H1 (cell line): ENCODE data around the gene NCOA1. TPM values are rescaled to one million over a fixed set of nuclear protein-coding genes. Genes with fewer than 3 reads are reported as not detected.

Experiments
- CTCF ChIA-PET: fragments of 300-600 bp; sonication (Branson Sonifier 250); formaldehyde crosslinking; loops from one replicate; lab custom pipeline; 2021; ENCODE audit not compliant: partially characterized antibody; lab: Charles Lee
- POLR2A ChIA-PET: fragments of 300-600 bp; sonication (Branson Sonifier 250); formaldehyde crosslinking; loops from one replicate; lab custom pipeline; 2021; ENCODE audit warnings: inconsistent platforms; ENCODE audit not compliant: partially characterized antibody; lab: Charles Lee
- DNase-seq, 2 experiments: peaks; one replicate each; pipeline versions ENCODE4 v3.0.0 to v3.0.0-alpha.2; 2010 to 2022; ENCODE audit warnings: low spot score in 2 of 2, low read depth in 1 of 2, mixed read lengths in 1 of 2
- FAIRE-seq: peaks from 2 replicates; lab custom pipeline; 2011; peaks lifted over from hg19 to GRCh38; lab: Jason Lieb, UNC
- H2AFZ ChIP-seq: 2 replicates; pipeline ENCODE4 v1.8.1; 2012; ENCODE audit warnings: low read length, inconsistent platforms
- H2AK5ac ChIP-seq: 2 replicates; pipeline ENCODE4 v1.6.1; 2013; ENCODE audit warnings: low read depth, low read length
- H2BK120ac ChIP-seq: replicated peaks from 2 replicates; pipeline ENCODE3; 2013; ENCODE audit warnings: low read depth, low read length, inconsistent platforms
- H2BK12ac ChIP-seq: 2 replicates; pipeline ENCODE4 v1.6.1; 2013; ENCODE audit warnings: low read depth, low read length
- H2BK15ac ChIP-seq: 2 replicates; pipeline ENCODE4 v1.6.1; 2013; ENCODE audit warnings: low read length
- H2BK20ac ChIP-seq: 2 replicates; pipeline ENCODE4 v1.6.1; 2013; ENCODE audit warnings: low read length
- H2BK5ac ChIP-seq: 2 replicates; pipeline ENCODE4 v1.6.1; 2013; ENCODE audit warnings: low read depth, low read length
- H3K14ac ChIP-seq: 2 replicates; pipeline ENCODE4 v1.6.1; 2013; ENCODE audit warnings: inconsistent platforms; ENCODE audit not compliant: insufficient read length
- H3K18ac ChIP-seq: 2 replicates; pipeline ENCODE4 v1.6.1; 2013; ENCODE audit warnings: low read length; ENCODE audit errors: extremely low read depth
- H3K23ac ChIP-seq: 2 replicates; pipeline ENCODE4 v1.6.1; 2013; ENCODE audit warnings: inconsistent platforms; ENCODE audit not compliant: insufficient read length
- H3K23me2 ChIP-seq: 2 replicates; pipeline ENCODE4 v1.6.1; 2013; ENCODE audit warnings: low read depth, low read length
- H3K27ac ChIP-seq: 2 replicates; pipeline ENCODE4 v1.6.1; 2011; ENCODE audit warnings: low read depth, low read length, inconsistent platforms
- H3K27me3 ChIP-seq, 4 experiments: replicated peaks in 1 of 4; 1 replicate in 1 of 4; 2 replicates in 3 of 4; pipeline versions ENCODE4 v1.6.1 to v1.8.1; 2011 to 2013; ENCODE audit warnings: low read length in 3 of 4, mild to moderate bottlenecking in 3 of 4, inconsistent platforms in 2 of 4, mixed read lengths in 2 of 4, moderate library complexity in 1 of 4; ENCODE audit not compliant: control insufficient read depth in 3 of 4, insufficient read depth in 3 of 4; ENCODE audit errors: extremely low read depth in 1 of 4
- H3K36me3 ChIP-seq, 4 experiments: 2 replicates each; pipeline versions ENCODE4 v1.6.1 to v1.8.1; 2011 to 2013; ENCODE audit warnings: mild to moderate bottlenecking in 4 of 4, low read length in 3 of 4, moderate library complexity in 2 of 4, control low read depth in 1 of 4, inconsistent platforms in 1 of 4; ENCODE audit not compliant: insufficient read depth in 4 of 4, control insufficient read depth in 2 of 4
- H3K4ac ChIP-seq: replicated peaks from 2 replicates; pipeline ENCODE3; 2013; ENCODE audit warnings: low read length, low read depth, mixed read lengths, inconsistent platforms; ENCODE audit not compliant: insufficient read length
- H3K4me1 ChIP-seq, 4 experiments: replicated peaks in 1 of 4; 1 replicate in 1 of 4; 2 replicates in 3 of 4; pipeline versions ENCODE4 v1.6.1 to v1.8.1; 2011 to 2013; ENCODE audit warnings: low read length in 3 of 4, inconsistent platforms in 2 of 4, mixed read lengths in 1 of 4; ENCODE audit not compliant: insufficient read depth in 4 of 4, control insufficient read depth in 3 of 4
- H3K4me2 ChIP-seq, 2 experiments: 2 replicates each; pipeline versions ENCODE4 v1.6.1 to v1.8.1; 2011 to 2013; ENCODE audit warnings: low read depth in 2 of 2, low read length in 2 of 2, control low read depth in 1 of 2, inconsistent platforms in 1 of 2, mild to moderate bottlenecking in 1 of 2; ENCODE audit not compliant: insufficient read depth in 1 of 2
- H3K4me3 ChIP-seq, 4 experiments: fragments of 200-600, 300-600 bp in 1 of 4; sonication (generic), shearing (Covaris generic), sonication (Bioruptor Twin) in 1 of 4; 2 replicates each; pipeline versions ENCODE4 v1.5.1 to v1.8.1; 2011 to 2016; ENCODE audit warnings: low read length in 4 of 4, low read depth in 3 of 4, control low read depth in 2 of 4, inconsistent platforms in 2 of 4, mild to moderate bottlenecking in 2 of 4, mixed read lengths in 1 of 4, moderate library complexity in 1 of 4; ENCODE audit not compliant: insufficient read depth in 2 of 4; ENCODE audit errors: extremely low read depth in 1 of 4
- H3K56ac ChIP-seq: replicated peaks from 2 replicates; pipeline ENCODE3; 2013; ENCODE audit warnings: low read depth, mild to moderate bottlenecking, mixed read lengths, low read length, inconsistent platforms; ENCODE audit not compliant: insufficient read length
- H3K79me1 ChIP-seq: 2 replicates; pipeline ENCODE4 v1.6.1; 2013; ENCODE audit warnings: low read depth, low read length, control low read depth
- H3K79me2 ChIP-seq, 2 experiments: 2 replicates each; pipeline versions ENCODE4 v1.6.1 to v1.8.1; 2012 to 2013; ENCODE audit warnings: low read length in 2 of 2, mild to moderate bottlenecking in 2 of 2, inconsistent platforms in 1 of 2; ENCODE audit not compliant: insufficient read depth in 2 of 2, control insufficient read depth in 1 of 2
- H3K9ac ChIP-seq, 4 experiments: replicated peaks in 1 of 4; 1 replicate in 1 of 4; 2 replicates in 3 of 4; pipeline versions ENCODE4 v1.6.1 to v1.8.1; 2011 to 2013; ENCODE audit warnings: low read depth in 3 of 4, low read length in 3 of 4, control low read depth in 2 of 4, mild to moderate bottlenecking in 2 of 4, moderate library complexity in 2 of 4, inconsistent platforms in 1 of 4; ENCODE audit errors: extremely low read depth in 1 of 4
- H3K9me3 ChIP-seq, 2 experiments: 2 replicates each; pipeline versions ENCODE4 v1.6.1 to v1.8.1; 2012 to 2013; ENCODE audit warnings: mild to moderate bottlenecking in 2 of 2, moderate library complexity in 2 of 2, control low read depth in 1 of 2, inconsistent platforms in 1 of 2, low read depth in 1 of 2, low read length in 1 of 2, mixed read lengths in 1 of 2; ENCODE audit not compliant: insufficient read depth in 2 of 2
- H4K20me1 ChIP-seq, 2 experiments: replicated peaks in 1 of 2; 2 replicates each; pipeline versions ENCODE3 to v1.8.1; 2011 to 2013; ENCODE audit warnings: inconsistent platforms in 2 of 2, low read length in 2 of 2, mild to moderate bottlenecking in 1 of 2; ENCODE audit not compliant: insufficient read depth in 2 of 2, control insufficient read depth in 1 of 2
- H4K5ac ChIP-seq: 2 replicates; pipeline ENCODE4 v1.6.1; 2013; ENCODE audit warnings: low read length, low read depth, mixed read lengths, inconsistent platforms; ENCODE audit not compliant: insufficient read length
- H4K8ac ChIP-seq: 2 replicates; pipeline ENCODE4 v1.8.0; 2013; ENCODE audit warnings: mild to moderate bottlenecking, moderate library complexity, low read length, inconsistent platforms; ENCODE audit not compliant: insufficient read depth; ENCODE audit errors: extremely low read depth
- H4K91ac ChIP-seq: replicated peaks from 2 replicates; pipeline ENCODE3; 2013; ENCODE audit warnings: low read length, mixed read lengths, inconsistent platforms; ENCODE audit not compliant: insufficient read length
- ASH2L ChIP-seq: fragments of 200-600, 300-600 bp; sonication (generic); IDR thresholded peaks from one replicate; pipeline ENCODE4 v1.7.1; 2017; ENCODE audit warnings: low read length
- BRCA1 ChIP-seq: IDR thresholded peaks from 2 replicates; pipeline ENCODE4 v1.6.1; 2012; ENCODE audit warnings: low read depth, low read length, improper control_type of control experiment
- CREB1 ChIP-seq: IDR thresholded peaks from 2 replicates; pipeline ENCODE4 v1.6.1; 2012; ENCODE audit warnings: inconsistent platforms
- FOSL1 ChIP-seq: IDR thresholded peaks from 2 replicates; pipeline ENCODE4 v1.6.1; 2011; ENCODE audit warnings: mild to moderate bottlenecking, low read depth, low read length, moderate library complexity; ENCODE audit not compliant: insufficient read depth
- GTF2F1 ChIP-seq: IDR thresholded peaks from 2 replicates; pipeline ENCODE4 v1.6.1; 2012; ENCODE audit warnings: low read depth, low read length, improper control_type of control experiment, borderline replicate concordance
- RXRA ChIP-seq: IDR thresholded peaks from 2 replicates; pipeline ENCODE4 v1.6.1; 2011; ENCODE audit warnings: low read depth, mild to moderate bottlenecking, low read length, moderate library complexity; ENCODE audit not compliant: insufficient read depth
- SIX5 ChIP-seq: IDR thresholded peaks from 2 replicates; pipeline ENCODE4 v1.6.1; 2011; ENCODE audit warnings: mild to moderate bottlenecking, low read depth, low read length
- WGBS, 2 experiments: shearing (Covaris generic) in 1 of 2; methylation state at CpG; one replicate each; pipeline versions ENCODE4 v1.1.6 to v1.1.7; 2013 to 2015; ENCODE audit warnings: low lambda C conversion rate in 2 of 2, mixed read lengths in 2 of 2, inconsistent platforms in 1 of 2, low coverage in 1 of 2, missing lambda C conversion rate in 1 of 2; ENCODE audit not compliant: insufficient replicate concordance in 2 of 2, insufficient coverage in 1 of 2, insufficient read length in 1 of 2; ENCODE audit errors: extremely low coverage in 1 of 2, missing lambda C conversion rate in 1 of 2; 5-methylcytosine and 5-hydroxymethylcytosine counted together
- polyA plus RNA-seq, 7 experiments: library from polyadenylated mRNA; depleted of rRNA in 3 of 7; stranded (reverse) in 5 of 7; unstranded in 2 of 7; fragments of >200 nt in 5 of 7; fragments of 200-250 nt in 2 of 7; gene quantifications; 1 replicate in 5 of 7; 2 replicates in 1 of 7; 4 replicates in 1 of 7; pipeline versions ENCODE4 v1.2.1 to v1.2.3, GENCODE V29; 2011 to 2013; ENCODE audit warnings: missing spikeins in 2 of 7, mixed read lengths in 2 of 7
- total RNA-seq: library from RNA; stranded (reverse); fragmentation: NEBNext Ultra II Directional; extraction: Animal tissue kit (Norgen Biotek cat#: 25700); gene quantifications from 2 replicates; pipeline ENCODE4 v1.2.1, GENCODE V29; 2021
- TF ChIP-seq, protein P1 (sequence below): IDR thresholded peaks from 2 replicates; pipeline ENCODE4 v1.6.1; 2012; ENCODE audit warnings: inconsistent platforms

Gene NCOA1
- total and polyA plus RNA-seq, 2 of the 8 experiments (the other 6 are each of a cell fraction or from before 2014, with no cell fraction given) = 12.8 to 17.9 TPM

DNA sequence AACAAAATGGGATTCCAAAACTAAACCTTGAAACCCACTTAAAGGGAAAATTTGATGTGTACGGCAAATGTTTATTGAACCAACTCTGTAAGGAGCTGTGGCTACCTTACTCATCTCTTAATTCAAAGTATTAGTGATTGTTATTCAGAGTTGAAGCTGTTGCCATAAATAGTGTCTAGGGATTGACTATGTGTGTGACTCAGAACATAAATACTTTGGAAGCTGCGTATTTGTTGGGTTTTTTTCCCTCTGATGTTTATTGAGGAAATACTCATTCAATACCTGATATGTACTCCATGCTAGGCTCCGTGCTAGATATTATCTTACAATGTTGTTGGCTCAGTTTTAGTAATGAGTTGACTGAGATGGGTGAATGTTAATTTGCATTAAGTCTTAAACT, 211.7 kb downstream of the NCOA1 start:
- ChIA-PET POLR2A (no interaction called here), CTCF (interaction anchor here (0.9 kb wide), 1 partner anchor 125 kb away, joined by 3 read pairs; no protein-coding TSS in a partner anchor)
- Histone ChIP-seq H3K23ac (no peak overlapping the region), H3K27me3 (no peaks in the 10 kb centered on the region), H3K79me1 (no peaks in the 10 kb centered on the region), H3K4me3 (no peak overlapping the region), H3K9me3 (no peaks in the 10 kb centered on the region), H2BK120ac (no peak overlapping the region), H4K20me1 (peaks cover 0 to 2% of the 10 kb centered on the region in 2 experiments), H3K36me3 (no peaks in the 10 kb centered on the region), H3K56ac (no peak overlapping the region), H2BK15ac (no peak overlapping the region), H3K27ac (no peak overlapping the region), H2BK12ac (no peak overlapping the region), H4K91ac (no peak overlapping the region), H2AK5ac (no peak overlapping the region), H2AFZ (no peak overlapping the region), H3K14ac (no peak overlapping the region), H3K9ac (no peak overlapping the region), H3K23me2 (no peaks in the 10 kb centered on the region), H4K5ac (no peak overlapping the region), H3K4ac (no peak overlapping the region), H3K4me2 (no peak overlapping the region), H4K8ac (no peak overlapping the region), H3K79me2 (no peaks in the 10 kb centered on the region), H2BK5ac (no peak overlapping the region), H3K18ac (no peak overlapping the region), H2BK20ac (no peak overlapping the region), H3K4me1 (peaks cover 0 to 3% (median 1%) of the 10 kb centered on the region in 4 experiments; a peak in 2 of 7 replicates)
- TF ChIP-seq RXRA = no peak
- TF ChIP-seq BRCA1 = no peak
- no peak for TF ChIP-seq FOSL1
- no peak for TF ChIP-seq CREB1
- TF ChIP-seq SIX5 = no peak
- TF ChIP-seq, protein P1, sequence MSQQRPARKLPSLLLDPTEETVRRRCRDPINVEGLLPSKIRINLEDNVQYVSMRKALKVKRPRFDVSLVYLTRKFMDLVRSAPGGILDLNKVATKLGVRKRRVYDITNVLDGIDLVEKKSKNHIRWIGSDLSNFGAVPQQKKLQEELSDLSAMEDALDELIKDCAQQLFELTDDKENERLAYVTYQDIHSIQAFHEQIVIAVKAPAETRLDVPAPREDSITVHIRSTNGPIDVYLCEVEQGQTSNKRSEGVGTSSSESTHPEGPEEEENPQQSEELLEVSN = no peak
- TF ChIP-seq ASH2L = no peak
- no peak for TF ChIP-seq GTF2F1
- WGBS, 2 experiments = 87% methylated on average over 3 of the region's 3 CpGs; no CpG with 5 or more reads in 1 of the 2 experiments
- DNase-seq = no peak
- no peak for FAIRE-seq
